Right lobe of liver (tissue), 6 donors: ENCODE data around the gene DDIAS. TPM values are rescaled to one million over a fixed set of nuclear protein-coding genes. Genes with fewer than 3 reads are reported as not detected.

Source experiments
- ATAC-seq, 4 donors: fragments of 200-7000 bp; cut with Tn5 transposase; one replicate each; pipeline ENCODE4 v1.9.1; 2020; ENCODE audit warnings: mild to moderate bottlenecking in 4 of 4, moderate library complexity in 4 of 4
- DNase-seq, 3 donors: peaks; one replicate each; pipeline ENCODE4 v3.0.0-alpha.2; 2020
- H3K27ac ChIP-seq, 3 donors: fragments of 200-600 bp; one replicate each; pipeline ENCODE4 v1.8.0; 2022
- H3K27me3 ChIP-seq, 2 donors: fragments of 200-600 bp; one replicate each; pipeline ENCODE4 v1.8.0; 2022
- H3K36me3 ChIP-seq, 4 donors: fragments of 200-600 bp; sonication (generic) in 1 of 4; one replicate each; pipeline versions ENCODE4 v1.5.1 to v1.8.0; 2017 to 2022; ENCODE audit warnings: control low read depth in 1 of 4
- H3K4me1 ChIP-seq, 4 donors: fragments of 200-600 bp; sonication (generic) in 1 of 4; one replicate each; pipeline versions ENCODE4 v1.5.1 to v1.8.0; 2017 to 2022; ENCODE audit warnings: control low read depth in 1 of 4
- H3K4me3 ChIP-seq, 3 donors: fragments of 200-600 bp; one replicate each; pipeline ENCODE4 v1.8.0; 2022
- H3K9me3 ChIP-seq, 4 donors: fragments of 200-600 bp; sonication (generic) in 1 of 4; one replicate each; pipeline versions ENCODE4 v1.5.1 to v1.8.0; 2017 to 2022; ENCODE audit warnings: control low read depth in 1 of 4
- POLR2A ChIP-seq: fragments of 450-650 bp; IDR thresholded peaks from one replicate; pipeline ENCODE4 v1.6.1; 2017; ENCODE audit warnings: antibody characterized with exemption, mild to moderate bottlenecking
- WGBS: methylation state at CpG from one replicate; pipeline ENCODE4 v1.1.6; 2018; ENCODE audit warnings: low coverage, low lambda C conversion rate; ENCODE audit not compliant: insufficient coverage; ENCODE audit errors: missing lambda C conversion rate; 5-methylcytosine and 5-hydroxymethylcytosine counted together
- intact Hi-C, 2 donors: fragments of 100-400 bp; cut with DNase I; formaldehyde crosslinking; loops; one replicate each; pipeline versions ENCODE4 v1.11.2 to v1.14.1; 2022
- total RNA-seq, 6 experiments: library from RNA; depleted of rRNA in 2 of 6; stranded (reverse); fragments of >200 nt in 2 of 6; fragmentation: NEBNext Ultra II Directional in 3 of 6; extraction: Animal tissue kit (Norgen Biotek cat#: 25700) in 3 of 6; gene quantifications; one replicate each; pipeline versions ENCODE4 v1.1.0 to v1.2.4, GENCODE V29; 2016 to 2023
- TF ChIP-seq, protein P1 (sequence below), 4 donors: fragments of 200-600 bp in 3 of 4; fragments of 450-650 bp in 1 of 4; IDR thresholded peaks; one replicate each; pipeline versions ENCODE4 v1.5.1 to v1.8.0; 2016 to 2022; ENCODE audit warnings: antibody characterized with exemption in 4 of 4, mild to moderate bottlenecking in 2 of 4
- donor health status: DM: no; HTN: yes; CAD: no.
- donor health status: DM: no; HTN: no; CAD: no.
- donor health status: DM: no; HTN: no; CAD: no.
- donor health status: DM: no; HTN: yes; CAD: no.
- donor health status: DM: no; HTN: yes; CAD: no.

DDIAS gene
- total RNA-seq, 6 experiments from 2014 or later: 0.83 to 3.1 (median 1.2) TPM

DNA sequence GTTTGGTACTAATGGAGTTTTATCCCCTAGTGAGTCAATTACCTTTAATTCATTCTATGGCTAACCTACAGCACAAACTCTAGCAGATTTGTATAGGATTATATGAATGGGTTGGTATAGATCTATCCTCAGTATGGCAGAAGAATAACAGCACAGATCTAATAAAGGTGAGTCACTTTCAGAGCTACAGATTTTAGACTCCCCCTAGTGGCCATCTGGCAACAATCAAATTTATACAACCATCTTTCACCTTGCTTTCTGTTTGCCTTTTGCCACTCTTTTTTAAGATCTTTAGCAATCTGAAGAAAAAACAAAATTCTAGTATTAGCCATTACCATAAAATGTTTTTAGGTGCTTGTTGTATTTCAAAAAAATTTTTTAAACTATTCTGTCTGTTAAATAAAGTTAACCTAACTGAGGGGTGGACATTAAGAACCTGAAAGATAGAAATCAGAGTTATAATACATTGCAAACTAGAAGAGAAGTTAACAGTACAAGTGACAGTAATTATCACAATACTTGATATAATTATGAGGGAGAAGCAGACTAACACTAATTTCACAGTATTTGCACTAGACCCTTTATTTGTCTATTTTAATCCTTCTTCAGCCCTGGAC lies 25.8 kb downstream of the DDIAS start:
- TF ChIP-seq POLR2A: no peak
- TF ChIP-seq, protein P1, sequence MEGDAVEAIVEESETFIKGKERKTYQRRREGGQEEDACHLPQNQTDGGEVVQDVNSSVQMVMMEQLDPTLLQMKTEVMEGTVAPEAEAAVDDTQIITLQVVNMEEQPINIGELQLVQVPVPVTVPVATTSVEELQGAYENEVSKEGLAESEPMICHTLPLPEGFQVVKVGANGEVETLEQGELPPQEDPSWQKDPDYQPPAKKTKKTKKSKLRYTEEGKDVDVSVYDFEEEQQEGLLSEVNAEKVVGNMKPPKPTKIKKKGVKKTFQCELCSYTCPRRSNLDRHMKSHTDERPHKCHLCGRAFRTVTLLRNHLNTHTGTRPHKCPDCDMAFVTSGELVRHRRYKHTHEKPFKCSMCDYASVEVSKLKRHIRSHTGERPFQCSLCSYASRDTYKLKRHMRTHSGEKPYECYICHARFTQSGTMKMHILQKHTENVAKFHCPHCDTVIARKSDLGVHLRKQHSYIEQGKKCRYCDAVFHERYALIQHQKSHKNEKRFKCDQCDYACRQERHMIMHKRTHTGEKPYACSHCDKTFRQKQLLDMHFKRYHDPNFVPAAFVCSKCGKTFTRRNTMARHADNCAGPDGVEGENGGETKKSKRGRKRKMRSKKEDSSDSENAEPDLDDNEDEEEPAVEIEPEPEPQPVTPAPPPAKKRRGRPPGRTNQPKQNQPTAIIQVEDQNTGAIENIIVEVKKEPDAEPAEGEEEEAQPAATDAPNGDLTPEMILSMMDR (IDR thresholded peaks at IDR 0.05): peak; percentile 76 to 86 (median 84)
- peak; percentile 84 to 94 (median 88) for ATAC-seq
- no peaks in the 10 kb centered on the region for H3K4me1 ChIP-seq
- no peaks in the 10 kb centered on the region for H3K36me3 ChIP-seq
- H3K9me3 ChIP-seq: no peaks in the 10 kb centered on the region
- H3K4me3 ChIP-seq: no peak overlapping the region
- no peak overlapping the region for H3K27ac ChIP-seq
- intact Hi-C loops: no loop called here
- DNase-seq: no peak
- H3K27me3 ChIP-seq: no peaks in the 10 kb centered on the region

DNA sequence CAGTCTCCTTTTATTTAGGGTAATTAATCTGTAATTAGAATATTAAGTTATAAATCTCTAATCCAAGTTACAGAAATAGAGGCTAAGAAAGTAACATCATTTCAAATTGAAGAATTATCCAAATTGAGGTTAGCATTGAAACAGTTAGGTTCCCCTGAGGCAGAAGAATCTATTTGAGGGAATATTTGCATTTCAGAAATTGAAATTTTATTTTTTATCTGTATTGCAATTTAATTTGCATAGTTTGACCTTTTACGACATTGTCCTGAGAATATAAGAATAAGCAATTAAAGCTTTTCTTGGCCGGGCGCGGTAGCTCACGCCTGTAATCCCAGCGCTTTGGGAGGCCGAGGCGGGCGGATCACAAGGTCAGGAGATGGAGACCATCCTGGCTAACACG lies 27.6 kb downstream of the DDIAS start:
- Histone ChIP-seq H3K9me3 (no peaks in the 10 kb centered on the region), H3K36me3 (no peaks in the 10 kb centered on the region), H3K4me1 (no peaks in the 10 kb centered on the region), H3K27ac (no peak overlapping the region), H3K27me3 (no peaks in the 10 kb centered on the region), H3K4me3 (no peak overlapping the region)
- ATAC-seq (no peak), DNase-seq (no peak)
- intact Hi-C loops: no loop called here
- 93% methylated on average over 6 of the region's 10 CpGs for WGBS
- no peak for TF ChIP-seq POLR2A
- TF ChIP-seq, protein P1 (IDR thresholded peaks at IDR 0.05): no peak

DNA sequence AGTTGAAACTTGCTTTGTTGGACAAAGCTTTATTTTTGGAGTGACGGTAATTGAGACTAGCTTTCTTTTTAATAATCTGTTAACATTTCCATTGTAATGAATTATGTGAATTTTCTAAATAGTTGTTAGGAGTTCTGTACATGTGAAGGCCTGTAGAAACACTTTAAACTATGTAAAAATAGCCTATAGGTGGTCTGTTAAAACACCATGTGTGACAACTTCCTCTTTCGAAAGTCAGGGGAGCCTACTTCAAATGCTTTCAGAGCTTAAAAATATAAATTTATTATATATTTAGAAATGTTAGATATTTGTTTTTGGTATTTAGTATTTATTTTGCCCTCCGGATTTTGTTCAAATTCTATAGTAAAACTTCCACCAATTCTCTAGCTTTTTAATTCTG lies 28.7 kb downstream of the DDIAS start:
- no peaks in the 10 kb centered on the region for H3K9me3 ChIP-seq
- intact Hi-C loops: no loop called here
- H3K27me3 ChIP-seq: no peaks in the 10 kb centered on the region
- H3K27ac ChIP-seq: no peak overlapping the region
- no peaks in the 10 kb centered on the region for H3K36me3 ChIP-seq
- H3K4me1 ChIP-seq: no peaks in the 10 kb centered on the region
- DNase-seq (no peak), ATAC-seq (no peak)
- TF ChIP-seq POLR2A: no peak
- TF ChIP-seq, protein P1 (IDR thresholded peaks at IDR 0.05): no peak
- no peak overlapping the region for H3K4me3 ChIP-seq
- WGBS: 86% methylated on average over 3 of the region's 3 CpGs

DNA sequence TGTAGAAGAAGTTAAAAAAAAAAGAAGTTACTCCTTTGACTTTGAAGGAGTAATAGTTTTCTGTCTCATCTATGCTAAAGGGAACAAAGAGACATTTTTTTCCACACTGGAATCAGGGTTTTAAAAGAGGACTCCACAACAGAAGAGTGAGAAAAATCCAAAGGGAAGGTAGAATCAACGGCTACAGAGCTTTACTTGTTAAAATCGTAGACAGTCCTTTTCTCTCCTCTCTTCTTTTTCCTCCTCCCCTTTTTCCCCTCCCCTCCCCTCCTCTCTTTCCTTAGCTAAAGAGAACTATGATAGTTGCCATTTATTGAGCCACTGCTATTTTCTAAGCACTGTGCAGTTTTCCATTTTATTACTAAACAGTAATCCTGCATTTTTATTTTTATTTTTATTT lies 29.2 kb downstream of the DDIAS start:
- H3K27me3 ChIP-seq: no peaks in the 10 kb centered on the region
- ATAC-seq (no peak), DNase-seq (no peak)
- no peaks in the 10 kb centered on the region for H3K9me3 ChIP-seq
- no peak overlapping the region for H3K4me3 ChIP-seq
- H3K27ac ChIP-seq: no peak overlapping the region
- intact Hi-C loops: no loop called here
- no peaks in the 10 kb centered on the region for H3K36me3 ChIP-seq
- TF ChIP-seq, protein P1 (IDR thresholded peaks at IDR 0.05): no peak
- no peak for TF ChIP-seq POLR2A
- no peaks in the 10 kb centered on the region for H3K4me1 ChIP-seq
- WGBS: 92% methylated on average over 2 of the region's 2 CpGs

DNA sequence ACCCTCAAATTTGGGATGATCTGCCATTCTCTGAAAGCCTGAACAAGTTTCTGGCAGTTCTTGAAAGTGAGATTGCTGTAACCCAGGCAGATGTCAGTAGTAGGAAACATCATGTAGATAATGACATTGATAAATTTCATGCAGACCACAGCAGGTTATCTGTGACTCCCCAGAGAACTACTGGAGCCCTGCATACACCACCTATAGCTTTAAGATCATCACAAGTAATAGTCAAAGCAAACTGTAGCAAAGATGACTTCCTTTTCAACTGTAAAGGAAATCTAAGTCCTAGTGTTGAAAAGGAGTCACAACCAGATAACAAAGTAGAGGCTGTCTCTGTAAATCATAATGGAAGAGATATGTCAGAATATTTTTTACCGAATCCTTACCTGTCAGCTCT lies 31.0 kb downstream of the DDIAS start:
- no peaks in the 10 kb centered on the region for H3K27me3 ChIP-seq
- H3K36me3 ChIP-seq: no peaks in the 10 kb centered on the region
- no peak for DNase-seq
- 72% methylated on average over 1 of the region's 1 CpG for WGBS
- TF ChIP-seq, protein P1 (IDR thresholded peaks at IDR 0.05): no peak
- no peak for TF ChIP-seq POLR2A
- ATAC-seq: no peak
- intact Hi-C loops: no loop called here
- no peaks in the 10 kb centered on the region for H3K4me1 ChIP-seq
- no peaks in the 10 kb centered on the region for H3K9me3 ChIP-seq
- no peak overlapping the region for H3K4me3 ChIP-seq
- no peak overlapping the region for H3K27ac ChIP-seq
